Left lobe of liver (tissue), 2 donors: ENCODE measurements around the gene KNDC1. TPM values are rescaled to one million over a fixed set of nuclear protein-coding genes. Genes with fewer than 3 reads are reported as not detected.
A peak's percentile ranks its signal among the peaks of the same experiment; 100 is the strongest.

ENCODE experiments used
- ATAC-seq: fragments of 200-7000 bp; cut with Tn5 transposase; one replicate; pipeline ENCODE4 v1.9.1; 2020; ENCODE audit warnings: mild to moderate bottlenecking, moderate library complexity
- DNase-seq: peaks from one replicate; pipeline ENCODE4 v3.0.0-alpha.2; 2020; ENCODE audit warnings: low spot score
- total RNA-seq: library from RNA; stranded (reverse); gene quantifications from one replicate; pipeline ENCODE4 v1.2.1, GENCODE V29; 2021
- donor health status: DM: no; HTN: no; CAD: no; lungs with moderate emphysema.
- donor health status: DM: no; HTN: yes; CAD: no.

KNDC1 gene
- total RNA-seq, 1 donor from 2014 or later: 8.5 TPM

DNA sequence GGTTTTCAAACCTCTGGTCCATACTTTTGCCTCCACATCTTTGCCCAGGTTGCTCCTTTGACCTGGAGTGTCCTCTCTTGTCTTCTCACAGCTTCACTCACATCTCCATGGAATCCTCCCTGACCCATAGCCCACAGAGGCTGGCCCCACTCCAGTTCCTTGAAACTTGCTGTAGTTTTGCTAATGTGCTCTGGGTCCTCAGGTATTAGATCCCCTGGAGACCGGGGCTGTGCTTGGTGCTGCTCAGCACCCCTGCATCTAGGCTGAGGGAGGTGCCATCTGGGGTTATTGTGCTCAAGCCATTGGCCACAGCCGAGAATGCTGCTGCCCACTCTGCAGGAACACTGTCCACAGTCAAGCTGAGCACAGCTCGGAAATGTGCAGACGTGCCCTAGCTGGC is 16.5 kb downstream of the KNDC1 start:
- no peak for DNase-seq

DNA sequence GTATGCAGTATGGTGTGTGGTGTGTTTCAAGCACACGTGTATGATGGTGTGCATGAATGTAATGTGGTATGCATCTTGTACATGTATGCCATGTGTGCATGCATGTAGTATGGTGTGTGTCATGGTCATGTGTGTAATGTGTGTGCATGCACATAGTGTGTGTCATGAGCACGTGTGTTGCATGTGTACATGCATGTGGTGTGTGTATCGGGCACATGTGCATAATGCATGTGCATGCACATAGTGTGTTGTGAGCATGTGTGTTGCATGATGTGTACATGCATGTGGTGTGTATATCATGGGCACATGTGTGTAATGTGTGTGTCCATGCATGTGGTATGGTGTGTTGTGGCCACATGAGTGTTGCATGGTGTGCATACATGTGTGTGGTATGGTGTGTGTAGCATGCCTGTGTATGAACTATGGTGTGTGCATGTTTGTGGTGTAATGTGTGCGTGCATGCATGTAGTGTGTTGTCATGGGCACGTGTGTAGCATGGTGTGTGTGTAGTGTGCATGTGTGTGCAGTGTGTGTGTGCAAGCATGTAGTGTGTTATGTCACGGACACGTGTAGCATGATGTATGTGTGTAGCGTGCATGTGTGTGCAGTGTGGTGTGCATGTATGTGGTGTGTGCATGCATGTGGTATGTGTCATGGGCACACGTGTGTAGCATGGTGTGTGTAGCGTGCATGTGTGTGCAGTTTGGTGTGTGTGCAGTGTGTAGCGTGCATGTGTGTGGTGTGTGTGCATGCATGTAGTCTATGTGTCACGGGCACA is 17.6 kb downstream of the KNDC1 start:
- ATAC-seq (no peak), DNase-seq (no peak)

More for the DNA sequence above, 16.5 kb downstream of the KNDC1 start:
- no peak for ATAC-seq

GRCh38 chr10:133178357-133179127 is 18.5 kb downstream of the KNDC1 start:
- ATAC-seq: no peak
- DNase-seq: no peak

GRCh38 chr10:133179128-133179520 is 19.1 kb downstream of the KNDC1 start:
- DNase-seq (no peak), ATAC-seq (no peak)

- ATAC-seq (no peak), DNase-seq (no peak)
Measured at GRCh38 chr10:133179651-133180050, 19.6 kb downstream of the KNDC1 start.

DNA sequence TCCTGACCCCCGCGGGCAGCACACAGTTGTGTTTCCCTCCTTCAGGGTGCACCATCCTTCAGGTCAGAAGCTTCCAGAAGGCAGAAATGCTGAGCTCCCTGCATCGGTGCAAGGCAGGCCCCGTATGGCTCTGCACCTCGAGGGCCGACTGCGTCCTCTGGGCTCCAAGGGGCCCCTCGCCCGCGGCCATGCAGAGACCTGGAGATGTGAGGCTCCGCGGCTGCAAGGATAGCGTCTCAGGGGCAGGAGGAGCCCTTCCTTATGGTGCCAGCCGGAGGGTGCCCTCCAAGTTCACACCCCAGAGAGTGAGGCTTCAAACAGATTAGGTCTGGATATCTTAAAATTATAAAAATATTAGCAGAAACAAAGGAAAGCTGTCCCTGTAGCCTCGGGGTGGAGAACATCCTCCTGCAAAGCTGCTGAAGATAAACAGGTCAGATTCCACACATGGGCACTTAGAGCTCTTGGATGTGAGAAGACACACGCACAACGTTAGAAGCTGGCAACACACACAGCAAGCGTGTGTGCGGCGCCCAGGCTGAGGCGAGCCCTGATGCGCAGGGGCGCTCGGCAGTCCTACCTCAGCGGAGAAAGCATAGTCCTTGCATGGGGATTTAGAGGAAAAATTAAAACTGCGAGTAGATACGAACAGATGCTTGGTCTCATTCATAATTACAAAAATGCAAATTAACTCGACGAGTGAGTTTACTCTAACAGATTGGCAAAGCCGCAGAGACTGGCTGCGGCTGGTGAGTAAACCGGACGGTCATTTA is 20.4 kb downstream of the KNDC1 start:
- ATAC-seq (no peak), DNase-seq (no peak)

DNA sequence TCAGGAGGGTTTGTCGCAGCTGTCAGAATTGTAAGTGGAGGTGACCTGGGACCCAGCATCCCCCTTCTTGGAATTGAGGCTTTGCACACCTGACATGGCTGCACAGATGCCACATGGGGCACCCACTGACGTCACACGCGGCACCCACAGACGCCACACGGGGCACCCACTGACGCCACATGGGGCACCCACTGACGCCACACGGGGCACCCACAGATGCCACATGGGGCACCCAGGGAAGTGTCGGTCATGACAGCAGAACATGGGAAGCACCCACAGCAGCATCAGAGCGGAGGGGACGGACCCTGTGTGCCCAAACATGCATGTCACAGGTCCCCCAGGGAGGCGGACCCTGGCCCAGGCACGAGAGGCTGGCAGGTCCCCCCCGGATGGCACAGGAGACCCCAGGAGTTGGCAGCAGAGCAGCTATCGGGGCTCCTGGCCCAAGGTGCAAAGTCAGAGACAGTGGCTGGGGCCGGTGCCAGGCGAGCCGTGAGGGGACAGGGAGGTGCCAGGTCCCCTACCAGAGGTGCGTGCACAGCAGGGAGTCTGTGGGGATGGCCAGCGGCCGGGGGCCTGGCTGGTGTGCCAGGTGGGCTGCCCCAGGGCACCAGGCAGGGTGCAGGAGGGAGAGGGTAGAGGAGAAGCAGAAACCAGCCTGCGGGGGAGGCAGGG is 21.1 kb downstream of the KNDC1 start:
- ATAC-seq (no peak), DNase-seq (no peak)

DNA sequence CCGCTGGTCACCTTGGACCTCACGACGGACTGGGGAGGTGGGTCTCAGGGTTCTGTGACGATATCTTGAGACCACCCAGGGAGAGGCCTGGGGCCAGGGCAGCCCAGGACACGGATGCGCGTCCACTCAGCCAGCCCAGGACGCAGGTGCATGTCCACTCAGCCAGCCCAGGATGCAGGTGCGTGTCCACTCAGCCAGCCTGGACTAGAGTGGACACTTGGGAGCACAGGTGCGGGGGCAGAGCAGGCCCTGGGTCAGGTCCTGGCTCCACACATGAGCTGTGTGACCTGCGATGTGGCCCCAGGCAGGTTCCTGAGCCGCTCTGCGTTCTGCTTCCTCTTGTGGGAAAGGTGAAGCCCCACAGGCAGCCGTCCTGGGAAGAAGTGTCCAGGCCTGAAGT is 22.2 kb downstream of the KNDC1 start:
- DNase-seq: no peak
- ATAC-seq: no peak

- DNase-seq (no peak), ATAC-seq (no peak)
Measured at GRCh38 chr10:133182791-133183645, 23.0 kb downstream of the KNDC1 start.

DNA sequence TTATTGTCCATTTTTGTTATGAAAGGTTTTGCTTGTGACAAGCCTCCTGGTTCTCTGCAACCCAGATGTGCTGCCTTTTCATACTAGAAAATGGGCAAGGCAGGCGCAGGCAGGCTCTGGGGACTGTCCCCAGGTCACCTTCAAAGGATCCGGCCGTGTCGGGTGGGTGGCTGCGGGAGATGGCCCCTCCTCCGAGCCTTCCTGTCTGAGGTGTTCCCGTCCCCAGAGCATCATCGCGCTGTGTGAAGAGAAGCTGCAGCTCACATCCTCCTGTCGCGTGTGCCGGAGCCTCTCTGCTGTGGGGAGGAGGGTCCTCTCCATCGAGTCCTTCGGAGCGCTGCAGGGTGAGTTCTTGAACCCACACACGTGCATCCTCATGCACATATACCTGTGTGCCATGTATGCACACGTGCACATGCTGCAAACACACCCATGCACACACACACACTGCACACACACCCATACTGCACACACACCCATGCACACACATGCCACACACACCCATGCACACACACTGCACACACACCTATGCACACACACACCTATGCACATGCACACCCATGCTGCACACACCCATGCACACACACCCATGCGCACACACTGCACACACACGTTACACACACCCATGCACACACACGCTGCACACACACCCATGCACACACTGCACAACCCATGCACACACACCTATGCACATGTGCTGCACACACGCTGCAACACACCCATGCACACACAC is 23.8 kb downstream of the KNDC1 start:
- no peak for DNase-seq
- ATAC-seq: no peak

DNA sequence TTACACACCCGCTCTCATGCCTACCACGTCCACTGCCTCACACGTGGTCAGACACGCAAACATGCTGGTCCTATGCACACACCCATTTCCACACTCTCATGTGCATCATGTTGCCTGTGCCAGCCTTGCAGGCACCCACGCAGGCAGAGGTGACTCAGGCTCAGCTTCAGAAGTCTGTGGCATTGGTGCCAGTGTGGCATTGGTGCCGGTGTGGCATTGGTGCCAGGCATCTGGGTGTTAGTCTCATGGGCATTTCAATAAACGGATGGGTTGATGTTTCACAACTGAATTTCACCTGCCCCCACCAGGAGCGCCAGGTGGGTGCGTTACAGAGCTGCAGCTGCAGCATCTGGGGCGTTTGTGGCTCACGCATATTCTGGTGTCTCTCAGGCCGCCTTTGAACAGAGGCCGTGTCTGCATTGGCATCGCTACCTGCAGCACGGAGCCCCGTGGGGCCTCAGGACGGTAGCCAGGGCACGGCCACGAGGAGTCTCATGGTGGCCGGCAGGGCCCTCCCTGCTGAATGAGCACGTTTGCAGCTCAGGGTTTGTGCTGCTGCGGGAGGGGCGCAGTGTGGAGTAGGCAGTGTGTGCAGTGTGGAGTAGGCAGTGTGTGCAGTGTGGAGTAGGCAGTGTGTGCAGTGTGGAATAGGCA is 24.7 kb downstream of the KNDC1 start:
- ATAC-seq: no peak
- DNase-seq: no peak

DNA sequence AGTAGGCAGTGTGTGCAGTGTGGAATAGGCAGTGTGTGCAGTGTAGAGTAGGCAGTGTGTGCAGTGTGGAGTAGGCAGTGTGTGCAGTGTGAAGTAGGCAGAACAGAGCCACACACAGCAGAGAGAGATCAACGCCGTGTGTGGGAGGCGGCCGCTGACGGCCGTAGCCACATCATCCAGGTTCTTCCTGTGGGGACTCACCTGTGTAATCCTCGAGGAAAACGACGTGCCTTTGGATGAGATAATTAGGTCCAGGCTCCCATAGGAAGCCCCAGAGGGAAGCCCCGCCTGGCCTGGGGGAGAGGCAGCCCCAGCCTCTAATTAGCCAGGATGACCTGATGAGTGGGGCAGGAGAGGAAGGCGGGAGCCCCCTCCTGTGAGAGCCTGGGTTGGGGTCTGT is 25.4 kb downstream of the KNDC1 start:
- ATAC-seq (no peak), DNase-seq (no peak)

GRCh38 chr10:133185916-133186315 is 25.9 kb downstream of the KNDC1 start:
- no peak for DNase-seq
- ATAC-seq: no peak

- no peak for DNase-seq
- no peak for ATAC-seq
Measured at GRCh38 chr10:133186416-133187090, 26.5 kb downstream of the KNDC1 start.

DNA sequence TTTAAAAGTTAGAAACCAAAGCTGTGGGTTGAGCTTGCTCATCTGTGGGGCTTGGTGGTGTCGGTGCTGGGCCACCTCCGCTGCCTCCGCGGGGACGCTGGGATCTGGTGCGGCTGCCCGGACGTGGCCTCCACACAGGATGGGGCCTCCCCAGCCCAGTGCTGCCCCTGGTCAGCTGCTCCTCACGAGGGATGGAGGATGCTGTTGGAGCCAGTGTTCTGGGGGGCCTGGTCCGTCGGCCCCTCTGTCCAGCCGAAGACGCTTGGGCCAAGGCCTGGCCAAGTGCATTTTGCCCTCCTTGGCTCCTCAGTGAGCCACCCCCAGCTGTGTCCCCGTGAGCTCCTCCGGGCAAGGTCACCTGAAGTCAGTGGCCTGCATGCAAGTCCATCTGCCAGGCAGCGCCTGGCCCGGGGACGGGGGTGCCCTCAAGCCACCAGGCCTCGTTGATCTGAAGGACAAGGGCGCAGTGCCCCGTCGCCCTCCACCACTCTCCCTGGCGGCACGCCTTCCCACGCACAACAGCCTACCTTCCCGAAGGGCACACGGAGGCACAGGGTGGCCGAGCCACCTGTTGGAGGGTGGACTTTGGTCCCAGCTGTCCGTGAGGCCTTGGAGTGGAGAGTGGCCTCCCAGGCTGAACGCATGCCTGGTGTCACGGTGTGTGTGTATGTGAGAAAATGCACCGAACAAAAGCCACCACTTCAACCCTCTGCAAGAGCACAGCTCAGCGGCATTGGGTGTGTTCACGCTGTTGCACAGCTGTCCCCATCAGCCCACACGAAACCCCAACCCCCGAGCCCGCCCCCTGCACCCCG is 27.3 kb downstream of the KNDC1 start:
- ATAC-seq: peak; percentile 61
- DNase-seq: no peak

DNA sequence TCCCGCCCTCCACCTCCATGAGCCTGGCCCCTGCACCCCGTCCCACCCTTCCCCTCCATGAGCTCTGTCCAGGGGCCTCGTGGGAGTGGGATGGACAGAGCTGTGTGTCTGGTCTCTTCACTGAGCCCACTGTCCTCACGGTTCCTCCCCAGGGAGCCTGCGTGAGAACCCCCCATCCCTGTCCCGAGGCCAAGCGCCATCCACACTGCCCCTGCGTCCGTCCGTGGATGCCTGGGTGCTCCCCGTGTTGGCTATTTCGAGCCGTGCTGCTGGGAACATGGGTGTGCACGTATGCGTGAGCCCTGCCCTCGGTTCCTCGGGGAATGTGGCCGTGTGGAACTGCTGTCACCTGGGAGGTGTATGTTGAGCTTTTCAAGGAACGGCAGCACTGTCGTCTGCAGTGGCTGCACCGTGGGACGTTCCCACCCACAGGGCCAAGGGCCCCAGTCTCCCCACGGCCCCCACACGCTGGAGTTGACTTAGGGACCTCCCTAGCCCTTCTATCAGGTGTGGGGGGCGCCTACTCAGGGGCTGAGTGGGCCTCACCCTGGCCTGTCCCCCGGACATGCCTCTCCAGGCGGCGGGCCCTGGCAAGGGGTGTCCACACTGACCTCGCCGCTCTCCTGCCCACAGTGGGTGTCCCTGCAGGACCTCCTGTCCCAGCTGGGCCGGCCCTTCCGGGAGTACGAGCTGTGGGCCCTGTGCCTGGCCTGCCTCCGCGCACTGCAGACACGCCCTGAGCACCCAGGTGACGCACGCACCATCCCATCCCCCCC is 28.1 kb downstream of the KNDC1 start:
- DNase-seq: no peak
- no peak for ATAC-seq

- ATAC-seq (no peak), DNase-seq (no peak)
Measured at GRCh38 chr10:133189256-133189655, 29.2 kb downstream of the KNDC1 start.
